GM12801 (cell line): ENCODE results near the gene STK40.

Source experiments
- TF ChIP-seq, protein P1 (sequence below): IDR thresholded peaks from one replicate; pipeline ENCODE4 v1.5.1; 2011; ENCODE audit warnings: control low read depth; ENCODE audit not compliant: insufficient read length; ENCODE audit errors: extremely low read depth

Gene STK40, protein sequence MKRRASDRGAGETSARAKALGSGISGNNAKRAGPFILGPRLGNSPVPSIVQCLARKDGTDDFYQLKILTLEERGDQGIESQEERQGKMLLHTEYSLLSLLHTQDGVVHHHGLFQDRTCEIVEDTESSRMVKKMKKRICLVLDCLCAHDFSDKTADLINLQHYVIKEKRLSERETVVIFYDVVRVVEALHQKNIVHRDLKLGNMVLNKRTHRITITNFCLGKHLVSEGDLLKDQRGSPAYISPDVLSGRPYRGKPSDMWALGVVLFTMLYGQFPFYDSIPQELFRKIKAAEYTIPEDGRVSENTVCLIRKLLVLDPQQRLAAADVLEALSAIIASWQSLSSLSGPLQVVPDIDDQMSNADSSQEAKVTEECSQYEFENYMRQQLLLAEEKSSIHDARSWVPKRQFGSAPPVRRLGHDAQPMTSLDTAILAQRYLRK

DNA sequence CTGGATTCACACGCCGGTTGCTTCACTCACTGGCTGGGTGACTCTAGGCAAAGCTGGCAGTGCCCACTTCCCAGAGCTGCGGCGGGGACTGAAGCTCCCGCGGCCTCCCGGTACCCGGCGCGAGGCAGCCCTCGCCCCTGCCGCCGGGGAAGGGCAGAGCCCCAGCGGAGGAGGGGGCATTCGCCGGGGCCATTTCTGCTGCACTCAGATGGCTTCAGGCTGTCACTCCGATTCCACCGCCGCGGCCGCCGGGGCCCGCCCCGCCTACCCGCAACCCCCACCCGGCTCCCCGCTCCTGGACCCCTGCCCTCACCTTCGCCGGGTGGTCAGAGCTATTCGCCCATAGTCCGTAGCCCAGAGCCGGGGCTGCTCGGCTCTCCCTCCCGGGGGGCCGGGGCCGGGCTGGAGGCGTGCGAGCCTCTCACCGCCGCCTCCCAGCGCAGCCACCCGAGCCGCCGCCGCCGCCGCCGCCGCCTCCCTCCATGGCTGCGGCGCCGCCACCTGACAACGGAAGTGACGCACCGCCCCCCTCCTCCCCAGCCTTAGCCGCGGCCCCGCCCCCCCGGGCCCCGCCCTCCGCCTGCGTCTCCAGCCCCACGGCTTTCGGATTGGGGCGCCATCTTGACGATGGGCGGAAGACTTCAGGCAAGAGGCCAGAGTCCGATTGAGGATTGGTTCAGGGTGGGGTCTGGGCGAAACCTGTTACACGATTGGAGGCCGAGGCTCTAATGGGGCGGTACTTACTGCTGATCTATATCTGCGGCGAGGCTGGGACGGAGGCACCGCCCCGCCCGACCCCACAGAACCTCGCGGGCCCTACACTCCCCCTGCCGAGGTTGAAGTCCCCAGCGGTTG lies at the start of gene STK40:
STK40 (minus strand) TSS at position 515 of the 855 bp plus-strand sequence. CDS start 24,592 bp downstream, outside the sequence.
- TF ChIP-seq, protein P1, sequence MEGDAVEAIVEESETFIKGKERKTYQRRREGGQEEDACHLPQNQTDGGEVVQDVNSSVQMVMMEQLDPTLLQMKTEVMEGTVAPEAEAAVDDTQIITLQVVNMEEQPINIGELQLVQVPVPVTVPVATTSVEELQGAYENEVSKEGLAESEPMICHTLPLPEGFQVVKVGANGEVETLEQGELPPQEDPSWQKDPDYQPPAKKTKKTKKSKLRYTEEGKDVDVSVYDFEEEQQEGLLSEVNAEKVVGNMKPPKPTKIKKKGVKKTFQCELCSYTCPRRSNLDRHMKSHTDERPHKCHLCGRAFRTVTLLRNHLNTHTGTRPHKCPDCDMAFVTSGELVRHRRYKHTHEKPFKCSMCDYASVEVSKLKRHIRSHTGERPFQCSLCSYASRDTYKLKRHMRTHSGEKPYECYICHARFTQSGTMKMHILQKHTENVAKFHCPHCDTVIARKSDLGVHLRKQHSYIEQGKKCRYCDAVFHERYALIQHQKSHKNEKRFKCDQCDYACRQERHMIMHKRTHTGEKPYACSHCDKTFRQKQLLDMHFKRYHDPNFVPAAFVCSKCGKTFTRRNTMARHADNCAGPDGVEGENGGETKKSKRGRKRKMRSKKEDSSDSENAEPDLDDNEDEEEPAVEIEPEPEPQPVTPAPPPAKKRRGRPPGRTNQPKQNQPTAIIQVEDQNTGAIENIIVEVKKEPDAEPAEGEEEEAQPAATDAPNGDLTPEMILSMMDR: no peak

DNA sequence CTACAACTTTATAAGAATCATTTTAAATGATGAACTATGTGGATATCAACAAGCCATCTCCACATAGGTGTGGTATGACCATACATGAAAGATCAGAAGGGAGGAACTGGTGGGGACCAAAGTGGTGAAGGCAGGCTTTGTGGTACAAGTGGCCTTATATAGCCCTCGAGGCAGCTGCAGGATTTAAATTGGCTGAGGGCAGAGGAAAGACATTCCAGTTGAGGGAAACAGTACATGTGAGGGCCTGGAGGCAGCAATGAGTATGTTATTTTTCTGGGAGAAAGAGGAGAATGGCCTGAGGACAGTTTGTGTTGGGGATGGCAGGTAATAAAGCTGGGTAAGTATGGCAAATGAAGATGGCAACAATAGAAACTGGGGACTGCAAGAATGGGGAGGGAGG lies 47.4 kb upstream of the STK40 start:
- TF ChIP-seq, protein P1: no peak

DNA sequence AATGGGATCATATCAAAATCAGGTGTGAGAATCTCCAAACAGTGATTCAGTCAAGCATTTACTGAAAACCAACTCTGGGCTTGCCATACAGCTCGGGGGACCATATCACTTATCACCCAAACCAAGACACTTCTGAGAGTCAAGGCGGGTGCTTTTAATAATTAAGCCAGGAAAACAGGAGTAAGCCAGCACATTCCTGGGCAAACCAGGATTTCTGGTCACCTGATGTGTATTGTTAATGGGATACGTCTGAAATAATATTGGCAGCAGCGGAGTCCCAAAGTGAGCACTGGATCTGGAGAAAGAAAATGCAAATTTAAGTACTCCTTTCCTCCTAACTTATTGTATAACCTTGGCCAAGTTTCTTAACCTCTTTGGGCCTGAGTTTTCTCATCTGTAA lies 46.9 kb upstream of the STK40 start:
- TF ChIP-seq, protein P1: no peak

- TF ChIP-seq, protein P1: no peak
These were observed 40.1 kb upstream of the STK40 start for GRCh38 chr1:36425791-36426190.

DNA sequence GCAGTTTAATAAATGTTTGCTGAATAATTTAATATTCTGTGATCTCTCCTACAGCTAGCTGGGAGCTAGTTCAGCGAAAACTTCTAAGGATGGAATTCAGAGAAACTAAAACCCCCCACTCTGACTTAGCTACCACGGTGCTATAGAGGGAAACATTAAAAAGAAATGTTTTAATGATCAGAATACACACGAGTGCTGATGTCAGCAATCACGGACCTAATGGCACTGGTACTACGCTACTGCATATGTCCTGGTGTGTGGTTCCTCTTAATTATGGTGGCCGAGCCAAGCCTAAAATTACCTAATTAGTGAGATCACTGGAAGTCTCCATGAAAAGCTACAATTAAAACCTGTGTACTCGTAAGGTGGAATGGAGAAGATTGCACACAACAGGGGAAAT lies 35.9 kb upstream of the STK40 start:
- TF ChIP-seq, protein P1: no peak

DNA sequence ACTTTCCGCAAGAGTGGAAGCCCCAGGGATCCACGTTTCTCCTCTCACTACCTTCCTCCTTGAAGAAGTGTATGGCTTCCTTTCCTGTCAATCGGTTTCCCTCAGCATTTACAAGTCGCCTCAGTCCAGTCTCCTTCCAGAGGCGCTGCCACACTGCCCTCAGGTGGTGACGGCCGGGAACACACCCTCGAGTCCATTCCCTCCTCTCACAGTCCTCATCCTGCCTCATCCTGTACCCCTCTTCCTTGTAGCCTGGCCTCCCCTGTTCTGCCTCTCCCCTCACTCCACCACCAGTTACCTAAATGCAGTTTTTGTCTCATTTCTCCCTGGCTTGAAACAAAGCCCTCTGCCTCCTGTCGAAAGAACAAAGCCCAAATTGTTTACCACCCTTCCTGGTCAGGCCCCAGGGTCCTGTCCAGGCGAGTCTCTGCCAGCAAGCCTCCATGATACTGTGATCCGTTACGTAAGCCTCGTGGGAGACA lies 35.2 kb upstream of the STK40 start:
- TF ChIP-seq, protein P1: peak; percentile 82

- TF ChIP-seq, protein P1: no peak
These were observed 34.7 kb upstream of the STK40 start for GRCh38 chr1:36420409-36420808.
